Glutamatergic neuron (in vitro differentiated cells): ENCODE measurements around the gene GUCA2A. TPM values are rescaled to one million over a fixed set of nuclear protein-coding genes. Genes with fewer than 3 reads are reported as not detected.

Experiments used
- DNase-seq: peaks from one replicate; pipeline ENCODE4 v3.0.0; 2022
- H3K27ac Mint-ChIP-seq: one replicate; pipeline ENCODE4 v1.8.0; 2020; ENCODE audit warnings: mild to moderate bottlenecking, mixed read lengths, inconsistent platforms; ENCODE audit not compliant: unreplicated experiment
- H3K27me3 Mint-ChIP-seq: one replicate; pipeline ENCODE4 v1.8.0; 2020; ENCODE audit warnings: mild to moderate bottlenecking, moderate library complexity, mixed read lengths, inconsistent platforms; ENCODE audit not compliant: unreplicated experiment
- H3K36me3 Mint-ChIP-seq: one replicate; pipeline ENCODE4 v1.8.0; 2020; ENCODE audit warnings: mild to moderate bottlenecking, mixed read lengths, inconsistent platforms; ENCODE audit not compliant: unreplicated experiment
- H3K4me1 Mint-ChIP-seq: one replicate; pipeline ENCODE4 v1.8.0; 2020; ENCODE audit warnings: mild to moderate bottlenecking, low read depth, mixed read lengths, inconsistent platforms; ENCODE audit not compliant: unreplicated experiment
- H3K4me3 Mint-ChIP-seq: one replicate; pipeline ENCODE4 v1.8.0; 2020; ENCODE audit warnings: mild to moderate bottlenecking, mixed read lengths, inconsistent platforms; ENCODE audit not compliant: unreplicated experiment
- H3K9me3 Mint-ChIP-seq: one replicate; pipeline ENCODE4 v1.8.0; 2020; ENCODE audit warnings: mild to moderate bottlenecking, moderate library complexity, mixed read lengths, inconsistent platforms; ENCODE audit not compliant: unreplicated experiment
- CTCF ChIP-seq: fragments of 200-600 bp; sonication (generic); IDR thresholded peaks from one replicate; pipeline ENCODE4 v1.5.0; 2021; ENCODE audit not compliant: partially characterized antibody, unreplicated experiment
- total RNA-seq: library from RNA; stranded (reverse); fragmentation: NEBNext Ultra II Directional; extraction: Animal tissue kit (Norgen Biotek cat#: 25700); gene quantifications from one replicate; pipeline ENCODE4 v1.2.1, GENCODE V29; 2021; ENCODE audit not compliant: unreplicated experiment

Gene GUCA2A
- total RNA-seq, 1 donor from 2014 or later: not detected

DNA sequence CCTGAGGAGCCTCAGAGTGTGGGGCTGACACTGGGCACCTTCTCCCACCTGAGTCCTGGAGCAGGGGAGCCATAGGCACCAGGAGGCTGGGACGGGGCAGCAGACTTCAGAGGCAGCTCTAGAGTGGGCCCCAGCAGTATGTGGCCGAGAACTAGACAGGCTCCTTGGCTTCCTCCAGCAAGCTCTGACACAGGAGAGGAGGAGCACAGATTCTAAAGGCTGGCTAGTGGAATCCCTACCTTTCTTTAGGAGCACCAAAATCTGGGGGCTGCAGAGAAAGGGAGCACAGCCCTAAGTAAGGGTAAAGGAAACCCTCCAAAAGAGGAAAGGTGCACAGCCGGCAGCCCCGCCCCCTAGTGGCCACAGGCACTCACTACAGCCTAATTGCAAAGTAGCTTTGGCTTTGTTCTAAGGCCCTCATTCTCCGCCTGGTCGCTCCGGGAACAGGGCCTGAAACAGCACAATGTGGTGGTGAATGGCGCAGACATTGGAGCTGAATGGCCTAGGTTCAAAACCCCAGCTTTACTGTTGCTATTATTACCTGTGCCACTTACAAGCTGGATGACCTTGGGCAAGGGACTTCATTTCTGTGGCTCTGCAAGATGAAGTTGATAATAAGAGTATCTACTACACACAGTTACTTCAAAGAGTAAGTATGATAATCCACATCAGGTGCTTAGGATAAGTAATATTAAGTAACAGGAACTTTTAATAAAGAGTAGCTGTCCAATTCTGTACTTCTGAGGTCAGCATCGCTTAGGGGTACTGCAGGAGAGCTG lies 8.8 kb upstream of the GUCA2A start:
- DNase-seq: peak; percentile 88
- Mint-ChIP-seq H3K4me1 (peaks cover 10% of the 10 kb centered on the region), H3K27ac (peak overlapping the region; percentile 36), H3K27me3 (peaks cover 5% of the 10 kb centered on the region), H3K9me3 (peaks cover 3% of the 10 kb centered on the region), H3K36me3 (no peaks in the 10 kb centered on the region), H3K4me3 (no peak overlapping the region)
- TF ChIP-seq CTCF: peak; percentile 99

DNA sequence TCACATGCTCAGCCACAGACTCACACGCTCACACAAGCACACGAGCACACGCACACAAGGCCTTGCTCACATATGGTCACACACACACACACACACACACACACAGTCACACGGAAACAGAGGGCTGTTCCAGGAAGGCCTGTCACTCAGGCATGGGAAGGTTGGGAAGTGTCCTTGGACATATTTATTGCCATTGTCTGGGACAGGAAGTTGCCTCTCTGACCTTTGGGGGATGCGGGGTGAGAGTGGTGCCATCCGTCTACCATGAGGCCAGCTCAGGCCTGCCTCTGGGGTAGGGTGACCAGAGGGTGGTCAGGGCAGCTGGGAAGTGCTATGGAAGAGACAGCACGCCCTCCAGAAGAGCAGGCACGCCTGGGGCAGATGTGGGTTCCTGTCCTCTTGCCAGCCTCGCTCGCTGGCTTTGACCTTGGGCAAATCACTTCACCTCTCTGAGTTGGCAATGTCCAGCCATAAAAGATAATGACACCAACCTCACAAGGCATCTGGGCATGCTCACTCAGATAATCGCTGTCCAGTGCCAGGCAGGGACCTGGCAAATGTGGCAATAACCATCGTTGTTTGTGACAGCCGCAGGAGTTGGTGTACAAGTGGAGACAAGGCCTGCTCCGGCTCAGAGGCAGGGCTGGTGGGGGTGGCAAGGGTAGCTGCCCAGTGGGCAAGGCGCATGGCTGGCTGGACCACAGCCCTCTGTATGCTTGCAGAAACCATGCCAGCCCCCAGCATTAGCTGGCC lies 8.0 kb upstream of the GUCA2A start:
- peaks cover 3% of the 10 kb centered on the region for H3K9me3 Mint-ChIP-seq
- H3K36me3 Mint-ChIP-seq: no peaks in the 10 kb centered on the region
- H3K4me1 Mint-ChIP-seq: peaks cover 10% of the 10 kb centered on the region
- peaks cover 5% of the 10 kb centered on the region for H3K27me3 Mint-ChIP-seq
- TF ChIP-seq CTCF: no peak
- DNase-seq: no peak
- no peak overlapping the region for H3K4me3 Mint-ChIP-seq
- peak overlapping the region; percentile 87 for H3K27ac Mint-ChIP-seq

DNA sequence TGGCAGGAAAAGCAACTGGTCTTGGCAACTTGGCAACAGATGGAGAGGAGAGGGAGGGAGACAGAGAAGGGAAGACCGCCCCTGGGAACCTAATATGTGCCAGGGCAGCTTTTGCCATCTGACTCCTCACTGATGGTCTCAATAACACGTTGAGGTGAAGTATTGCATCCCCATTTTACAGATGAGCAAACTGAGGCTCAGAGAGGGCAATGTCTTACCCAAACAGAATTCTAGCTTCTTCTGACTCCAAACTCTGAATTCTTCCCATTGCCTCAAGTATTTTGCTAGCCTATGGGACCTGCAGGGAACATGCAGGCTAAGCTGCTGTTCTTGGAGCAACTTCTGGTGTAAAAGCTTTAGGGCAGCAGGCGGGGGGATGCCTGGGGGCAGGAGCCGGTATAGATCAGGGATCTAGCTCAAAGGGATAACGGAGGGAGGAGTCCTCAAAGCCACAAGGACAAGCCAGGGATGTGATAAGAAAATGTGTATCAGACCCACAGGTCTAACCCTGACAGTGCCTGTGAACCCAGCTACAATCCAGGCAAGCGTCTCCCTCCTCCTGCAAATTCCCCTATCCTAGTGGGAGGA lies 7.2 kb upstream of the GUCA2A start:
- Mint-ChIP-seq H3K27me3 (peaks cover 5% of the 10 kb centered on the region), H3K4me1 (peaks cover 10% of the 10 kb centered on the region), H3K4me3 (no peak overlapping the region), H3K36me3 (no peaks in the 10 kb centered on the region), H3K27ac (no peak overlapping the region), H3K9me3 (peaks cover 3% of the 10 kb centered on the region)
- no peak for DNase-seq
- no peak for TF ChIP-seq CTCF

- H3K36me3 Mint-ChIP-seq: no peaks in the 10 kb centered on the region
- H3K4me3 Mint-ChIP-seq: no peak overlapping the region
- H3K9me3 Mint-ChIP-seq: peaks cover 7% of the 10 kb centered on the region
- DNase-seq: no peak
- H3K4me1 Mint-ChIP-seq: peaks cover 10% of the 10 kb centered on the region
- peaks cover 8% of the 10 kb centered on the region for H3K27me3 Mint-ChIP-seq
- no peak for TF ChIP-seq CTCF
- H3K27ac Mint-ChIP-seq: peak overlapping the region; percentile 53
Observed at GRCh38 chr1:42170779-42171621, 6.5 kb upstream of the GUCA2A start.
